GM12891 (cell line): ENCODE data around the gene BPIFB4.

Experiments
- POLR2A ChIP-seq: IDR thresholded peaks from 2 replicates; pipeline ENCODE4 v1.6.1; 2011; ENCODE audit warnings: low read depth, low read length, control low read depth
- TAF1 ChIP-seq: IDR thresholded peaks from 2 replicates; pipeline ENCODE4 v1.6.1; 2011; ENCODE audit warnings: low read depth, low read length, control low read depth

DNA sequence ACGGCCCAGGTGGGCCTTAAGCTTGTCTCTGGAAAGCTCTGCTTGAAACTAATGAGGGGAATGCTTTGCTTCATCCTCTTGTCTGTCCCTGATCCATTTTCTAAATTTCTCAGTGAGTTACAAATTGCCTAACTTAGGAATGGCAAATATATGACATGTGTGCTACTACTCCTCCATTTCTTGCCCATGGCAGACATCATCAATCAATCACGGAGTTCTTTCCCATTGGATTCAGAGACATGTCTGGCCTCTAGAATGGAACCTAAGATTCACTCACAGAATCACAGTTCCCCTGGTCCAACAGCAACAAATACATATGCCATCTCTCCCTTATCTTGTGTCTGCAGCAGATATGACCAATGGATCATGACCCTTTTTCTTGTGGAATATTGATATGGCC is 6.6 kb upstream of the BPIFB4 start:
- TF ChIP-seq POLR2A (no peak), TAF1 (no peak)
